Activated T-cell treated with anti-CD3 and anti-CD28 coated beads, Interleukin-2, amount 50 U/mL, for 1 hour (primary cell): ENCODE data around the gene TCEANC2.

ENCODE experiments used
- DNase-seq: peaks from one replicate; pipeline ENCODE4 v3.0.0-alpha.2; 2020

The TCEANC2 gene

DNA sequence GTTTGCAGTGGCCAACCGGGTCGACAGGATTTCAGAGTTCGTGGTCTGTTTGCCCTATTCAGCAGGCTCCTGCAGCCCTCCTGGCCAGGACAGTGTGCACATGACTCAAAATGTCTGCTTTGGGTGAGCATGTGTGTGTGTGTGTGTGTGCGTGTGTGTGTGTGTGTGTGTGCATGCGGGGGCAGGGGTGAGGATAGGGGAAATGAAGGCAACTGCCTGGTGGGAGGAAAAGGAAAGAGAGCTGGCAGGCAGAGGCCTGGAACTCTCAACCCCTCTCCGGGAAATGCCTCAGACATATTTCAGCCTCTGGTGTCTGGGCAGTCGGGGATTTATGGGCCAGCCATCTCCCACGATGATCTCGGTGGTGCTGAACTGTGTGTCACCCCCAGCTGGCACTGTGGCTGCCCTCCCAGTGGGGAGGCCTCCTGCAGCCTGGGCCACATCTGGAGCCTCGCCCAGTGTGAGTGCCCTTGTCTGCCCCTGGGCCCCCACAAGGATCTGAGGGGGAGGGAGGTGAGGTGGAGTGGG, 84.2 kb downstream of the TCEANC2 start:
- no peak for DNase-seq

DNA sequence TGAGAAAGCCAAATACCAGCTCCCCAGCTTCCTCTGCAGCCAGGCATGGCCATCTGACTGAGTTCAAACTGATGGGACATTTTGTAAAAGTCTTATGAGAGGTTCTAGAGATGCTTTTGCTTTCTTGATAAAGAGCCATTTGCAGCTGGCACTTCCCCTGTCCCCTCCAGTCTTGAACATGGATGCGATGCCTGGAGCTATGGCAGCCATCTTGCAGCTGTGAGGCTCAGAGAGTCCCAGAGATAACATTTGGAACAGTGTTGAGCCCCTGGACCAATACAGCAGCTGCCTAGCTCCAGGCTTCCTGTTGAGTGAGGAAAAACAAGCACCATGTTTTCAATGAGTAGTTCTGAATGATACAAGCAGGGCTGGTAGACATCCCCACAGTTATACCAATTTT, 85.6 kb downstream of the TCEANC2 start:
- DNase-seq = no peak

GRCh38 chr1:54139711-54140110, 86.3 kb downstream of the TCEANC2 start:
- no peak for DNase-seq

- no peak for DNase-seq
Observed at GRCh38 chr1:54142146-54142900, 88.9 kb downstream of the TCEANC2 start.

- DNase-seq = no peak
Observed at GRCh38 chr1:54144366-54144765, 91.0 kb downstream of the TCEANC2 start.

DNA sequence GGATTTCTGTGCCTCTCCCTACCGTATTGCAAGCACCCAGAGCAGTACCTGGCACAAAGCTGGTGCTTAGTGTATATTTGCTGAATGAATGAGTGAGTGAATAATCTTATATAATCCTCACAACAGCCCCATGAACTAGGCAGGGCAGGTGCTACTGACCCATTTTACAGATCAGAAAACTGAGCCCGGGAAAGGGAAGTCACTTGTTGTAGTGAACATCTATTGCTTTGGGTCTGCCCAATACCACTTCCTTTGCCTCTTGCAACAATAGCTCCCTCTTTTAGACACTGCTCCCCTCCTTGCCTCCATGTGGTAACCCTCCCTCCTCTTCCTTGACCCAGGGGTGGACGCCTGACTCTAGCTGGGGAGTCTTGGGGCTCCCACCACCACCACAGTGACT, 96.3 kb downstream of the TCEANC2 start:
- no peak for DNase-seq

- DNase-seq = no peak
Observed at GRCh38 chr1:54151013-54151412, 97.6 kb downstream of the TCEANC2 start.

GRCh38 chr1:54152696-54153095, 99.3 kb downstream of the TCEANC2 start, which contains the start of gene CDCP2:
Gene CDCP2 (minus strand): TSS chr1:54153000. CDS start chr1:54152922, 78 bp downstream.
- no peak for DNase-seq

GRCh38 chr1:54153535-54154439, 100.4 kb downstream of the TCEANC2 start:
- no peak for DNase-seq
